Measurements from ENCODE around the gene NUMB. TPM values are rescaled to one million over a fixed set of nuclear protein-coding genes. Genes with fewer than 3 reads are reported as not detected.

The NUMB gene
- total and polyA plus RNA-seq, 12 donors: 24.6 to 63.3 (median 48.4) TPM

GRCh38 chr14:73289308-73289707 lies 169.0 kb downstream of the NUMB start:
- 69 to 82% (median 73%) methylated on average over 3 of the region's 3 CpGs for WGBS, 4 donors
- Histone ChIP-seq H3K27ac (no peak overlapping the region), H3K4me3 (no peak overlapping the region), H3K27me3 (no peaks in the 10 kb centered on the region), H3K9me3 (replicated peaks in 1 of 3) (no peaks in the 10 kb centered on the region), H3K4me1 (replicated peaks in 1 of 2) (no peaks in the 10 kb centered on the region), H3K36me3 (replicated peaks in 1 of 2) (peaks cover 0 to 39% of the 10 kb centered on the region in 2 donors)
- intact Hi-C loops (cut with DNase I): no loop called here
- no peak for DNase-seq
- TF ChIP-seq POLR2A (IDR thresholded peaks at IDR 0.05): no peak
- TF ChIP-seq CTCF (IDR thresholded peaks at IDR 0.05): no peak

GRCh38 chr14:73287071-73287470 lies 171.3 kb downstream of the NUMB start:
- Histone ChIP-seq H3K4me3 (no peak overlapping the region), H3K27me3 (no peaks in the 10 kb centered on the region), H3K9me3 (replicated peaks in 1 of 3) (no peaks in the 10 kb centered on the region), H3K27ac (no peak overlapping the region), H3K4me1 (replicated peaks in 1 of 2) (no peaks in the 10 kb centered on the region), H3K36me3 (replicated peaks in 1 of 2) (peaks cover 0 to 49% of the 10 kb centered on the region in 2 donors)
- WGBS, 4 donors: 89 to 95% (median 93%) methylated on average over 5 of the region's 5 CpGs
- TF ChIP-seq POLR2A (IDR thresholded peaks at IDR 0.05): no peak
- no peak for TF ChIP-seq CTCF (IDR thresholded peaks at IDR 0.05)
- no peak for DNase-seq
- intact Hi-C loops (cut with DNase I): no loop called here

- H3K36me3 ChIP-seq (replicated peaks in 1 of 2): peaks cover 0 to 49% of the 10 kb centered on the region in 2 donors
- WGBS, 4 donors: 91 to 96% (median 94%) methylated on average over 2 of the region's 2 CpGs
- no peak overlapping the region for H3K4me3 ChIP-seq
- no peak overlapping the region for H3K27ac ChIP-seq
- H3K9me3 ChIP-seq (replicated peaks in 1 of 3): no peaks in the 10 kb centered on the region
- no peak for TF ChIP-seq CTCF (IDR thresholded peaks at IDR 0.05)
- TF ChIP-seq POLR2A (IDR thresholded peaks at IDR 0.05): no peak
- H3K27me3 ChIP-seq: no peaks in the 10 kb centered on the region
- intact Hi-C loops (cut with DNase I): no loop called here
- no peak for DNase-seq
- no peaks in the 10 kb centered on the region for H3K4me1 ChIP-seq (replicated peaks in 1 of 2)
Measured at GRCh38 chr14:73286598-73286997, 171.7 kb downstream of the NUMB start.

- Histone ChIP-seq H3K4me3 (no peak overlapping the region), H3K36me3 (replicated peaks in 1 of 2) (peaks cover 0 to 46% of the 10 kb centered on the region in 2 donors), H3K9me3 (replicated peaks in 1 of 3) (no peaks in the 10 kb centered on the region), H3K27me3 (no peaks in the 10 kb centered on the region), H3K27ac (no peak overlapping the region), H3K4me1 (replicated peaks in 1 of 2) (no peaks in the 10 kb centered on the region)
- intact Hi-C loops (cut with DNase I): no loop called here
- DNase-seq: no peak
- no peak for TF ChIP-seq POLR2A (IDR thresholded peaks at IDR 0.05)
- TF ChIP-seq CTCF (IDR thresholded peaks at IDR 0.05): no peak
- WGBS, 4 donors: 83 to 97% (median 88%) methylated on average over 1 of the region's 1 CpG
Measured at GRCh38 chr14:73285979-73286378, 172.4 kb downstream of the NUMB start.

Data from adrenal gland (tissue), 12 donors.